ENCODE measurements around the gene PPP6R2. TPM values are rescaled to one million over a fixed set of nuclear protein-coding genes. Genes with fewer than 3 reads are reported as not detected.

PPP6R2 gene
- total RNA-seq, 1 experiment from 2014 or later, result 61.3 TPM

DNA sequence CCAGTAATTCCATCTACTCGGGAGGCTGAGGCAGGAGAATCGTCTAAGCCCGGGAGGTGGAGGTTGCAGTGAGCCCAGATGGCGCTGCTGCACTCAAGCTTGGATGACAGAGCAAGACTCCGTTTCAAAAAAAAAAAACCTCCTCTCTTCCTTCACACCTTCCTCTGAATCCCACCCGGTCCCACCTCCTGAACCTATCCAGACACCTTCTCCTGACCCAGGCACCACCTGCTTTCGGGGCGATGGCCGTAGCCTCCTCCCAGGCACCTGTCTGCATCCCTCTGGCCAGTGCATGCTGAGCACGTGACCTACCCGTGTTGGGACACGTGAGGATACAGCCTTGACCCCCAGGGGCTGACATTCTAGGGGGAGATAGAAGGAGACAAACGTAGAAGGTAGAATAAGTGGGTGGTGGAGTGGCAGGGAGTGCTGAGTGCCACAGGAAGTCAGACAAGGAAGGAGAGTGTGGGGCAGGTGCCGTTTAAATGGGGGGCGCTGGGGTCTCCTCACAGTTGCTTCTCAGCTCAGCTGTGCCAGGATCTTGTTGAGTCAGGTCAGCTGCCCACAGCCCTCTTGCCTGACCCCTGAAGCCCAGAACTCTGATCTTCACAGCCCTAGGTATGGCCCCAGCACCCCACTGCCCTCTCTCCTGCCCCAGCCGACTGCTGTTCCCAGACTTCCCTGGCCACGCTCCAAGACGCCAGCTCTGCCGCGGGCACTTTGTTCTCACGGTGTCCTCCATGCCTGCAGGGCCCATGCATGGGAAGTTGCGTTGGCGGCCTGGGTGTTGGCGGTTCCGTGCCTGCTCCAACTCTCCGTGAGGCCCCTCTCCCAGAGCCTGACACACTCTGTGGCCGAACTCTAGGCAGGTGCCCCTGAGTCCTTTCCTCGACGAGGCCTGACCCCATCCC, 142.3 kb downstream of the PPP6R2 start:
- CTCF ChIA-PET, result interaction anchor here (0.6 to 1.6 kb wide), 3 partner anchors 13 to 249 kb away, joined by 3 to 4 read pairs (median 4); no protein-coding TSS in a partner anchor
- intact Hi-C loops (cut with micrococcal nuclease), result no loop called here

More for the DNA sequence above, 142.3 kb downstream of the PPP6R2 start:
- DNase-seq (ENCODE audit: low read depth, low spot score) (no peak), ATAC-seq (no peak)
- Histone ChIP-seq H3K79me2 (ENCODE audit: insufficient read depth, low read length) (no peaks in the 10 kb centered on the region), H3K4me2 (ENCODE audit: low read length) (no peak overlapping the region), H3K27ac (ENCODE audit: low read depth, low read length) (no peak overlapping the region), H3K4me1 (ENCODE audit: control insufficient read depth in 1 of 2, insufficient read depth in 2 of 2, low read length in 2 of 2) (peaks cover 8 to 32% of the 10 kb centered on the region in 2 experiments; a peak in 3 of 4 replicates), H3K36me3 (ENCODE audit: control insufficient read depth in 1 of 2, insufficient read depth in 2 of 2, low read length in 2 of 2) (no peaks in the 10 kb centered on the region), H3K9me3 (ENCODE audit: control insufficient read depth in 1 of 2, insufficient read depth in 1 of 2, low read depth in 1 of 2, low read length in 2 of 2) (no peaks in the 10 kb centered on the region), H3K9me2 (ENCODE audit: insufficient read depth) (no peaks in the 10 kb centered on the region), H3K9ac (ENCODE audit: low read length) (no peak overlapping the region), H3K27me3 (ENCODE audit: insufficient read depth, low read length) (no peaks in the 10 kb centered on the region), H2AFZ (ENCODE audit: low read depth, low read length, poor library complexity, severe bottlenecking) (no peak overlapping the region), H3K4me3 (replicated peaks in 1 of 2; ENCODE audit: low read depth in 1 of 2, low read length in 2 of 2) (no peak overlapping the region), H4K20me1 (ENCODE audit: insufficient read depth) (no peaks in the 10 kb centered on the region)
- TF ChIP-seq JUND (IDR thresholded peaks at IDR 0.05) (no peak), POLR2AphosphoS5 (IDR thresholded peaks at IDR 0.05; ENCODE audit: low read depth, low read length) (peak; percentile 63), RAD21 (IDR thresholded peaks at IDR 0.05; ENCODE audit: low read depth) (no peak), CEBPB (IDR thresholded peaks at IDR 0.05; ENCODE audit: low read depth) (no peak), EZH2phosphoT487 (IDR thresholded peaks at IDR 0.05; ENCODE audit: borderline replicate concordance) (no peak), TCF7L2 (IDR thresholded peaks at IDR 0.05; ENCODE audit: borderline replicate concordance, extremely low read depth, insufficient read depth, insufficient read length) (peak; percentile 94)
- TF ChIP-seq, protein P1, sequence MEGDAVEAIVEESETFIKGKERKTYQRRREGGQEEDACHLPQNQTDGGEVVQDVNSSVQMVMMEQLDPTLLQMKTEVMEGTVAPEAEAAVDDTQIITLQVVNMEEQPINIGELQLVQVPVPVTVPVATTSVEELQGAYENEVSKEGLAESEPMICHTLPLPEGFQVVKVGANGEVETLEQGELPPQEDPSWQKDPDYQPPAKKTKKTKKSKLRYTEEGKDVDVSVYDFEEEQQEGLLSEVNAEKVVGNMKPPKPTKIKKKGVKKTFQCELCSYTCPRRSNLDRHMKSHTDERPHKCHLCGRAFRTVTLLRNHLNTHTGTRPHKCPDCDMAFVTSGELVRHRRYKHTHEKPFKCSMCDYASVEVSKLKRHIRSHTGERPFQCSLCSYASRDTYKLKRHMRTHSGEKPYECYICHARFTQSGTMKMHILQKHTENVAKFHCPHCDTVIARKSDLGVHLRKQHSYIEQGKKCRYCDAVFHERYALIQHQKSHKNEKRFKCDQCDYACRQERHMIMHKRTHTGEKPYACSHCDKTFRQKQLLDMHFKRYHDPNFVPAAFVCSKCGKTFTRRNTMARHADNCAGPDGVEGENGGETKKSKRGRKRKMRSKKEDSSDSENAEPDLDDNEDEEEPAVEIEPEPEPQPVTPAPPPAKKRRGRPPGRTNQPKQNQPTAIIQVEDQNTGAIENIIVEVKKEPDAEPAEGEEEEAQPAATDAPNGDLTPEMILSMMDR (IDR thresholded peaks at IDR 0.05 in 2 of 3, conservative IDR thresholded peaks at IDR 0.05 in 1 of 3; ENCODE audit: borderline replicate concordance in 1 of 3, insufficient read depth in 1 of 3, low read depth in 2 of 3, low read length in 2 of 3), result 0 out of 6 replicates have a peak, but pooled peaks of 1 of the 3 experiments have one; percentile 6
- TF ChIP-seq, protein P2, sequence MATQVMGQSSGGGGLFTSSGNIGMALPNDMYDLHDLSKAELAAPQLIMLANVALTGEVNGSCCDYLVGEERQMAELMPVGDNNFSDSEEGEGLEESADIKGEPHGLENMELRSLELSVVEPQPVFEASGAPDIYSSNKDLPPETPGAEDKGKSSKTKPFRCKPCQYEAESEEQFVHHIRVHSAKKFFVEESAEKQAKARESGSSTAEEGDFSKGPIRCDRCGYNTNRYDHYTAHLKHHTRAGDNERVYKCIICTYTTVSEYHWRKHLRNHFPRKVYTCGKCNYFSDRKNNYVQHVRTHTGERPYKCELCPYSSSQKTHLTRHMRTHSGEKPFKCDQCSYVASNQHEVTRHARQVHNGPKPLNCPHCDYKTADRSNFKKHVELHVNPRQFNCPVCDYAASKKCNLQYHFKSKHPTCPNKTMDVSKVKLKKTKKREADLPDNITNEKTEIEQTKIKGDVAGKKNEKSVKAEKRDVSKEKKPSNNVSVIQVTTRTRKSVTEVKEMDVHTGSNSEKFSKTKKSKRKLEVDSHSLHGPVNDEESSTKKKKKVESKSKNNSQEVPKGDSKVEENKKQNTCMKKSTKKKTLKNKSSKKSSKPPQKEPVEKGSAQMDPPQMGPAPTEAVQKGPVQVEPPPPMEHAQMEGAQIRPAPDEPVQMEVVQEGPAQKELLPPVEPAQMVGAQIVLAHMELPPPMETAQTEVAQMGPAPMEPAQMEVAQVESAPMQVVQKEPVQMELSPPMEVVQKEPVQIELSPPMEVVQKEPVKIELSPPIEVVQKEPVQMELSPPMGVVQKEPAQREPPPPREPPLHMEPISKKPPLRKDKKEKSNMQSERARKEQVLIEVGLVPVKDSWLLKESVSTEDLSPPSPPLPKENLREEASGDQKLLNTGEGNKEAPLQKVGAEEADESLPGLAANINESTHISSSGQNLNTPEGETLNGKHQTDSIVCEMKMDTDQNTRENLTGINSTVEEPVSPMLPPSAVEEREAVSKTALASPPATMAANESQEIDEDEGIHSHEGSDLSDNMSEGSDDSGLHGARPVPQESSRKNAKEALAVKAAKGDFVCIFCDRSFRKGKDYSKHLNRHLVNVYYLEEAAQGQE (IDR thresholded peaks at IDR 0.05; ENCODE audit: low read depth), result no peak
- BruUV-seq (replicated peaks), result no TSS peak
- POLR2A ChIA-PET, result no interaction called here
- RAD21 ChIA-PET (ENCODE audit: low non-redundant PET in 1 of 2, low total read pairs in 2 of 2, uncharacterized antibody in 2 of 2, unreplicated experiment in 2 of 2), result no interaction called here
